Measurements from ENCODE around the gene FGD5. TPM values are rescaled to one million over a fixed set of nuclear protein-coding genes. Genes with fewer than 3 reads are reported as not detected.

FGD5 gene
- polyA plus RNA-seq, 1 donor (not counting 4 experiments of a cell fraction or from before 2014, with no cell fraction given) = not detected

DNA sequence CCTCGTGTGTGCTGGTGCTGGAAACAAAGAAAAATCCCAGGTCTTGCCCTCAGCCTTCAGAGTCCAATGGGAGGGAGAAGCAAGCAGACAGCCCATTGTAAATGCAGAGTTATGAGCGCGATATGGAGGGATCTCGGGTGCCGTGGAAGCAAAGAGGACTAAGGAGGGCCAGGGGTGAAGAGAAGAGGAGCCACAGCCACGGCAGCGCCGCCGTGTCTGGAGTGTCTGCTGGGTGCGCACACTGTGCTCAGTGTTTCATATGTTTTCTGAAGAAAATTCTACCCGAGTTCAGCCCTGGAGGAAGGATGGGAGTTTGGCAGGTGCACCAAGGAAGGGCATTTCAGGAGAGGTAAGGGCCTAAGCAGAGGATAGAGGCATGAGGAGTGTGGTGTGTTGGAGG lies 92.9 kb downstream of the FGD5 start:
- Histone ChIP-seq H3K27me3 (ENCODE audit: control insufficient read depth, extremely low read depth, insufficient read depth, low read length) (peaks cover 49% of the 10 kb centered on the region), H3K27ac (ENCODE audit: control insufficient read depth, insufficient read depth, low read length) (no peak overlapping the region), H3K4me1 (ENCODE audit: control insufficient read depth, extremely low read depth, insufficient read depth, low read length) (no peaks in the 10 kb centered on the region), H3K4me2 (ENCODE audit: control insufficient read depth, extremely low read depth, insufficient read depth, low read depth, low read length) (no peak overlapping the region), H4K20me1 (ENCODE audit: control insufficient read depth, extremely low read depth, insufficient read depth, low read length) (no peaks in the 10 kb centered on the region), H3K9me3 (ENCODE audit: control insufficient read depth, low read depth, low read length) (no peaks in the 10 kb centered on the region), H3K9ac (ENCODE audit: control insufficient read depth, extremely low read depth, insufficient read depth, low read length) (no peak overlapping the region), H2AFZ (ENCODE audit: control insufficient read depth, low read length) (no peak overlapping the region), H3K4me3 (ENCODE audit: control insufficient read depth in 2 of 3, extremely low read depth in 1 of 3, insufficient read depth in 2 of 3, low read depth in 1 of 3, low read length in 3 of 3) (no peak overlapping the region), H3K9me1 (ENCODE audit: control insufficient read depth, extremely low read depth, insufficient read depth, low read length) (no peaks in the 10 kb centered on the region), H3K79me2 (ENCODE audit: control insufficient read depth, insufficient read depth, low read length) (no peaks in the 10 kb centered on the region), H3K36me3 (ENCODE audit: control insufficient read depth in 2 of 2, extremely low read depth in 1 of 2, insufficient read depth in 2 of 2, low read length in 2 of 2) (no peaks in the 10 kb centered on the region)
- no peak for DNase-seq (ENCODE audit: low read depth, low spot score)
- TF ChIP-seq EZH2 (IDR thresholded peaks at IDR 0.05; ENCODE audit: low read length) = no peak
- TF ChIP-seq, protein P1, sequence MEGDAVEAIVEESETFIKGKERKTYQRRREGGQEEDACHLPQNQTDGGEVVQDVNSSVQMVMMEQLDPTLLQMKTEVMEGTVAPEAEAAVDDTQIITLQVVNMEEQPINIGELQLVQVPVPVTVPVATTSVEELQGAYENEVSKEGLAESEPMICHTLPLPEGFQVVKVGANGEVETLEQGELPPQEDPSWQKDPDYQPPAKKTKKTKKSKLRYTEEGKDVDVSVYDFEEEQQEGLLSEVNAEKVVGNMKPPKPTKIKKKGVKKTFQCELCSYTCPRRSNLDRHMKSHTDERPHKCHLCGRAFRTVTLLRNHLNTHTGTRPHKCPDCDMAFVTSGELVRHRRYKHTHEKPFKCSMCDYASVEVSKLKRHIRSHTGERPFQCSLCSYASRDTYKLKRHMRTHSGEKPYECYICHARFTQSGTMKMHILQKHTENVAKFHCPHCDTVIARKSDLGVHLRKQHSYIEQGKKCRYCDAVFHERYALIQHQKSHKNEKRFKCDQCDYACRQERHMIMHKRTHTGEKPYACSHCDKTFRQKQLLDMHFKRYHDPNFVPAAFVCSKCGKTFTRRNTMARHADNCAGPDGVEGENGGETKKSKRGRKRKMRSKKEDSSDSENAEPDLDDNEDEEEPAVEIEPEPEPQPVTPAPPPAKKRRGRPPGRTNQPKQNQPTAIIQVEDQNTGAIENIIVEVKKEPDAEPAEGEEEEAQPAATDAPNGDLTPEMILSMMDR (optimal IDR thresholded peaks at IDR 0.05 in 1 of 3, IDR thresholded peaks at IDR 0.05 in 1 of 3, conservative IDR thresholded peaks at IDR 0.05 in 1 of 3; ENCODE audit: extremely low read depth in 1 of 3, insufficient read depth in 2 of 3, low read length in 3 of 3) = no peak
- no peak for FAIRE-seq
- dilution Hi-C loops (cut with MboI; ENCODE audit: extremely low pct_ligation_motif_present, low sequenced_read_pairs) = no loop called here

DNA sequence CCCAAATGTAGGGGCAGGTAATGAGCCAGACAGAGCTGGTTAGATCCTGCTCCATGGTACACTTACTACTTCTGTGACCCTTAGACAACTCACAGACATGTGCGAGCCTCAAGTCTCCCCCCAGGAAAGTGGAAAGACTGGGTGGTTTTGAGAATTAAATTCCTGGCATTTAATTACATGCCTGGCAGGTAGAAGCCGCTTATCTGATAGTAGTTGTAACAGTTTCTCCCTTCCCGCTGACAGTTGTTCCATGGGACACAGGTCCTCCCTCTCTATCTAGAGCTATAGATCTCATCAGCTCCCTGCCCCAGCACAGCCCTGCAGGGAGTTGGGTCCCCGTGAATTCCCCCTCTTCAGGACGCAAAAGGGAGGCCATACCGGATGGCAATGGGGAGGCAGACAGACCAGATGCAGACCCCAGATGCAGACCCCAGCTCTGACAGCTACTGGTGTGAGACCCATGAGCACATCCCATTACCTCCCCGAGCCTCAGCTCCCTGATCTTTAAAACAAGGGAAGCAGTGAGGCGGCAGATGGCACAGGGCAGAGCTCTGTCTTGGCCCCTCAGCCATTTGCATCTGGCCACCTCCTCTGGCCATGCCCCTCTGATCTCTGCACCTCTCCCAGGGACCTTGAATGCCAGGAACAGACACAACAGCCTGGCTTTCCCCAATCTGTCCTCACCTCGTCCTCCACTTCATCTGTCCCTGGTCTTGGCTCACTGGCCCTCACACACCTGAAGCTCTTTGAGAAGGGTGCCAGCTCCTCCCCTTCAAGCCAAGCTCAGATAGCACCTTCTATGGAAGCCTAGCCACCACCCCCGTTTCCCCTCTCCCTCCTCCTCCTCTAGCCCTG lies 94.5 kb downstream of the FGD5 start:
- H3K36me3 ChIP-seq (ENCODE audit: control insufficient read depth in 2 of 2, extremely low read depth in 1 of 2, insufficient read depth in 2 of 2, low read length in 2 of 2) = no peaks in the 10 kb centered on the region
- peaks cover 45% of the 10 kb centered on the region for H3K27me3 ChIP-seq (ENCODE audit: control insufficient read depth, extremely low read depth, insufficient read depth, low read length)
- TF ChIP-seq, protein P1 (optimal IDR thresholded peaks at IDR 0.05 in 1 of 3, IDR thresholded peaks at IDR 0.05 in 1 of 3, conservative IDR thresholded peaks at IDR 0.05 in 1 of 3; ENCODE audit: extremely low read depth in 1 of 3, insufficient read depth in 2 of 3, low read length in 3 of 3) = no peak
- no peak for TF ChIP-seq EZH2 (IDR thresholded peaks at IDR 0.05; ENCODE audit: low read length)
- H3K79me2 ChIP-seq (ENCODE audit: control insufficient read depth, insufficient read depth, low read length) = no peaks in the 10 kb centered on the region
- no peak overlapping the region for H3K4me2 ChIP-seq (ENCODE audit: control insufficient read depth, extremely low read depth, insufficient read depth, low read depth, low read length)
- dilution Hi-C loops (cut with MboI; ENCODE audit: extremely low pct_ligation_motif_present, low sequenced_read_pairs) = no loop called here
- no peak overlapping the region for H3K27ac ChIP-seq (ENCODE audit: control insufficient read depth, insufficient read depth, low read length)
- H3K4me1 ChIP-seq (ENCODE audit: control insufficient read depth, extremely low read depth, insufficient read depth, low read length) = no peaks in the 10 kb centered on the region
- no peaks in the 10 kb centered on the region for H3K9me1 ChIP-seq (ENCODE audit: control insufficient read depth, extremely low read depth, insufficient read depth, low read length)
- H3K4me3 ChIP-seq (ENCODE audit: control insufficient read depth in 2 of 3, extremely low read depth in 1 of 3, insufficient read depth in 2 of 3, low read depth in 1 of 3, low read length in 3 of 3) = no peak overlapping the region
- no peaks in the 10 kb centered on the region for H3K9me3 ChIP-seq (ENCODE audit: control insufficient read depth, low read depth, low read length)
- DNase-seq (ENCODE audit: low read depth, low spot score) (no peak), FAIRE-seq (no peak)
- no peak overlapping the region for H2AFZ ChIP-seq (ENCODE audit: control insufficient read depth, low read length)
- H3K9ac ChIP-seq (ENCODE audit: control insufficient read depth, extremely low read depth, insufficient read depth, low read length) = no peak overlapping the region
- H4K20me1 ChIP-seq (ENCODE audit: control insufficient read depth, extremely low read depth, insufficient read depth, low read length) = no peaks in the 10 kb centered on the region

Measured in keratinocyte (primary cell).